ENCODE measurements around the gene ERC2.

ERC2 gene

GRCh38 chr3:55884491-55885285, 583.6 kb downstream of the ERC2 start:
- 80 to 100% methylated on average over 1 of the region's 2 CpGs for WGBS, 2 experiments (ENCODE audit: insufficient coverage in 2 of 2)
- no peak overlapping the region for H3K27ac ChIP-seq (ENCODE audit: low read depth, low read length, severe bottlenecking)
- no peaks in the 10 kb centered on the region for H3K4me1 ChIP-seq (ENCODE audit: control insufficient read depth, insufficient read depth, low read length, poor library complexity, severe bottlenecking)

GRCh38 chr3:55884066-55884465, 584.2 kb downstream of the ERC2 start:
- no peaks in the 10 kb centered on the region for H3K9me3 ChIP-seq (ENCODE audit: control insufficient read depth, low read length)
- no CpG with 5 or more reads among the region's 1 CpG for WGBS, 2 experiments (ENCODE audit: insufficient coverage in 2 of 2)
- no peaks in the 10 kb centered on the region for H3K4me1 ChIP-seq (ENCODE audit: control insufficient read depth, insufficient read depth, low read length, poor library complexity, severe bottlenecking)
- no peak overlapping the region for H3K4me3 ChIP-seq (ENCODE audit: extremely low read depth, insufficient read depth, low read length, poor library complexity, severe bottlenecking)
- H3K36me3 ChIP-seq (ENCODE audit: control insufficient read depth, insufficient read depth, low read length): no peaks in the 10 kb centered on the region
- H3K27ac ChIP-seq (ENCODE audit: low read depth, low read length, severe bottlenecking): no peak overlapping the region

More at GRCh38 chr3:55884491-55885285, 583.6 kb downstream of the ERC2 start:
- no peaks in the 10 kb centered on the region for H3K36me3 ChIP-seq (ENCODE audit: control insufficient read depth, insufficient read depth, low read length)
- H3K9me3 ChIP-seq (ENCODE audit: control insufficient read depth, low read length): no peaks in the 10 kb centered on the region
- H3K4me3 ChIP-seq (ENCODE audit: extremely low read depth, insufficient read depth, low read length, poor library complexity, severe bottlenecking): no peak overlapping the region

GRCh38 chr3:55882006-55882405, 586.3 kb downstream of the ERC2 start:
- WGBS, 2 experiments (ENCODE audit: insufficient coverage in 2 of 2): 40 to 88% methylated on average over 1 to 2 of the region's 2 CpGs

GRCh38 chr3:55880357-55880756, 587.9 kb downstream of the ERC2 start:
- Histone ChIP-seq H3K4me3 (ENCODE audit: extremely low read depth, insufficient read depth, low read length, poor library complexity, severe bottlenecking) (no peak overlapping the region), H3K4me1 (ENCODE audit: control insufficient read depth, insufficient read depth, low read length, poor library complexity, severe bottlenecking) (no peaks in the 10 kb centered on the region), H3K27ac (ENCODE audit: low read depth, low read length, severe bottlenecking) (no peak overlapping the region), H3K36me3 (ENCODE audit: control insufficient read depth, insufficient read depth, low read length) (no peaks in the 10 kb centered on the region), H3K9me3 (ENCODE audit: control insufficient read depth, low read length) (no peaks in the 10 kb centered on the region)

More at GRCh38 chr3:55882006-55882405, 586.3 kb downstream of the ERC2 start:
- Histone ChIP-seq H3K9me3 (ENCODE audit: control insufficient read depth, low read length) (no peaks in the 10 kb centered on the region), H3K36me3 (ENCODE audit: control insufficient read depth, insufficient read depth, low read length) (no peaks in the 10 kb centered on the region), H3K27ac (ENCODE audit: low read depth, low read length, severe bottlenecking) (no peak overlapping the region), H3K4me3 (ENCODE audit: extremely low read depth, insufficient read depth, low read length, poor library complexity, severe bottlenecking) (no peak overlapping the region), H3K4me1 (ENCODE audit: control insufficient read depth, insufficient read depth, low read length, poor library complexity, severe bottlenecking) (no peaks in the 10 kb centered on the region)

GRCh38 chr3:55879901-55880331, 588.4 kb downstream of the ERC2 start:
- no peak overlapping the region for H3K4me3 ChIP-seq (ENCODE audit: extremely low read depth, insufficient read depth, low read length, poor library complexity, severe bottlenecking)
- H3K27ac ChIP-seq (ENCODE audit: low read depth, low read length, severe bottlenecking): no peak overlapping the region
- WGBS, 2 experiments (ENCODE audit: insufficient coverage in 2 of 2): 61 to 80% methylated on average over 1 to 2 of the region's 2 CpGs
- H3K9me3 ChIP-seq (ENCODE audit: control insufficient read depth, low read length): no peaks in the 10 kb centered on the region
- H3K4me1 ChIP-seq (ENCODE audit: control insufficient read depth, insufficient read depth, low read length, poor library complexity, severe bottlenecking): no peaks in the 10 kb centered on the region
- H3K36me3 ChIP-seq (ENCODE audit: control insufficient read depth, insufficient read depth, low read length): no peaks in the 10 kb centered on the region

GRCh38 chr3:55877703-55878102, 590.6 kb downstream of the ERC2 start:
- no peaks in the 10 kb centered on the region for H3K36me3 ChIP-seq (ENCODE audit: control insufficient read depth, insufficient read depth, low read length)
- no peaks in the 10 kb centered on the region for H3K4me1 ChIP-seq (ENCODE audit: control insufficient read depth, insufficient read depth, low read length, poor library complexity, severe bottlenecking)
- no peak overlapping the region for H3K4me3 ChIP-seq (ENCODE audit: extremely low read depth, insufficient read depth, low read length, poor library complexity, severe bottlenecking)
- WGBS, 2 experiments (ENCODE audit: insufficient coverage in 2 of 2): 80 to 86% methylated on average over 2 to 3 of the region's 4 CpGs
- H3K27ac ChIP-seq (ENCODE audit: low read depth, low read length, severe bottlenecking): no peak overlapping the region
- H3K9me3 ChIP-seq (ENCODE audit: control insufficient read depth, low read length): no peaks in the 10 kb centered on the region

- Histone ChIP-seq H3K36me3 (ENCODE audit: control insufficient read depth, insufficient read depth, low read length) (no peaks in the 10 kb centered on the region), H3K27ac (ENCODE audit: low read depth, low read length, severe bottlenecking) (no peak overlapping the region), H3K4me1 (ENCODE audit: control insufficient read depth, insufficient read depth, low read length, poor library complexity, severe bottlenecking) (no peaks in the 10 kb centered on the region), H3K4me3 (ENCODE audit: extremely low read depth, insufficient read depth, low read length, poor library complexity, severe bottlenecking) (no peak overlapping the region), H3K9me3 (ENCODE audit: control insufficient read depth, low read length) (no peaks in the 10 kb centered on the region)
Observed at GRCh38 chr3:55876560-55876959, 591.7 kb downstream of the ERC2 start.

- 78 to 100% methylated on average over 1 of the region's 1 CpG for WGBS, 2 experiments (ENCODE audit: insufficient coverage in 2 of 2)
- H3K4me3 ChIP-seq (ENCODE audit: extremely low read depth, insufficient read depth, low read length, poor library complexity, severe bottlenecking): no peak overlapping the region
Observed at GRCh38 chr3:55875113-55875512, 593.2 kb downstream of the ERC2 start.

GRCh38 chr3:55873523-55874254, 594.6 kb downstream of the ERC2 start:
- Histone ChIP-seq H3K27ac (ENCODE audit: low read depth, low read length, severe bottlenecking) (no peak overlapping the region), H3K9me3 (ENCODE audit: control insufficient read depth, low read length) (no peaks in the 10 kb centered on the region), H3K36me3 (ENCODE audit: control insufficient read depth, insufficient read depth, low read length) (no peaks in the 10 kb centered on the region), H3K4me3 (ENCODE audit: extremely low read depth, insufficient read depth, low read length, poor library complexity, severe bottlenecking) (no peak overlapping the region), H3K4me1 (ENCODE audit: control insufficient read depth, insufficient read depth, low read length, poor library complexity, severe bottlenecking) (no peaks in the 10 kb centered on the region)
- WGBS, 2 experiments (ENCODE audit: insufficient coverage in 2 of 2): 100% methylated on average over 1 of the region's 1 CpG

More at GRCh38 chr3:55875113-55875512, 593.2 kb downstream of the ERC2 start:
- no peaks in the 10 kb centered on the region for H3K9me3 ChIP-seq (ENCODE audit: control insufficient read depth, low read length)
- no peak overlapping the region for H3K27ac ChIP-seq (ENCODE audit: low read depth, low read length, severe bottlenecking)
- no peaks in the 10 kb centered on the region for H3K4me1 ChIP-seq (ENCODE audit: control insufficient read depth, insufficient read depth, low read length, poor library complexity, severe bottlenecking)
- no peaks in the 10 kb centered on the region for H3K36me3 ChIP-seq (ENCODE audit: control insufficient read depth, insufficient read depth, low read length)

GRCh38 chr3:55870594-55870993, 597.7 kb downstream of the ERC2 start:
- H3K4me3 ChIP-seq (ENCODE audit: extremely low read depth, insufficient read depth, low read length, poor library complexity, severe bottlenecking): no peak overlapping the region
- H3K4me1 ChIP-seq (ENCODE audit: control insufficient read depth, insufficient read depth, low read length, poor library complexity, severe bottlenecking): no peaks in the 10 kb centered on the region
- no peaks in the 10 kb centered on the region for H3K9me3 ChIP-seq (ENCODE audit: control insufficient read depth, low read length)
- no peak overlapping the region for H3K27ac ChIP-seq (ENCODE audit: low read depth, low read length, severe bottlenecking)
- H3K36me3 ChIP-seq (ENCODE audit: control insufficient read depth, insufficient read depth, low read length): no peaks in the 10 kb centered on the region
- WGBS, 2 experiments (ENCODE audit: insufficient coverage in 2 of 2): 86 to 94% methylated on average over 2 to 4 of the region's 5 CpGs

GRCh38 chr3:55868347-55868746, 599.9 kb downstream of the ERC2 start:
- H3K27ac ChIP-seq (ENCODE audit: low read depth, low read length, severe bottlenecking): no peak overlapping the region
- 89 to 92% methylated on average over 1 to 2 of the region's 4 CpGs for WGBS, 2 experiments (ENCODE audit: insufficient coverage in 2 of 2)
- H3K36me3 ChIP-seq (ENCODE audit: control insufficient read depth, insufficient read depth, low read length): no peaks in the 10 kb centered on the region
- H3K9me3 ChIP-seq (ENCODE audit: control insufficient read depth, low read length): no peaks in the 10 kb centered on the region
- no peak overlapping the region for H3K4me3 ChIP-seq (ENCODE audit: extremely low read depth, insufficient read depth, low read length, poor library complexity, severe bottlenecking)
- no peaks in the 10 kb centered on the region for H3K4me1 ChIP-seq (ENCODE audit: control insufficient read depth, insufficient read depth, low read length, poor library complexity, severe bottlenecking)
